HL-60/S4 (cell line): ENCODE measurements around the gene CCDC144A.
"Not testable (repeated sequence)": the region's sequence is repeated elsewhere in the genome, so short reads cannot be mapped to it uniquely, and the experiment has no call there.

ENCODE experiments used
- in situ Hi-C: fragments of 300-500 bp; cut with MboI; formaldehyde crosslinking; loops from 2 replicates; pipeline ENCODE4 v1.14.3; 2022; ENCODE audit warnings: low sequenced_read_pairs

CCDC144A gene

GRCh38 chr17:16750515-16750914 lies 60.5 kb downstream of the CCDC144A start:
- in situ Hi-C loops: not testable (repeated sequence)

DNA sequence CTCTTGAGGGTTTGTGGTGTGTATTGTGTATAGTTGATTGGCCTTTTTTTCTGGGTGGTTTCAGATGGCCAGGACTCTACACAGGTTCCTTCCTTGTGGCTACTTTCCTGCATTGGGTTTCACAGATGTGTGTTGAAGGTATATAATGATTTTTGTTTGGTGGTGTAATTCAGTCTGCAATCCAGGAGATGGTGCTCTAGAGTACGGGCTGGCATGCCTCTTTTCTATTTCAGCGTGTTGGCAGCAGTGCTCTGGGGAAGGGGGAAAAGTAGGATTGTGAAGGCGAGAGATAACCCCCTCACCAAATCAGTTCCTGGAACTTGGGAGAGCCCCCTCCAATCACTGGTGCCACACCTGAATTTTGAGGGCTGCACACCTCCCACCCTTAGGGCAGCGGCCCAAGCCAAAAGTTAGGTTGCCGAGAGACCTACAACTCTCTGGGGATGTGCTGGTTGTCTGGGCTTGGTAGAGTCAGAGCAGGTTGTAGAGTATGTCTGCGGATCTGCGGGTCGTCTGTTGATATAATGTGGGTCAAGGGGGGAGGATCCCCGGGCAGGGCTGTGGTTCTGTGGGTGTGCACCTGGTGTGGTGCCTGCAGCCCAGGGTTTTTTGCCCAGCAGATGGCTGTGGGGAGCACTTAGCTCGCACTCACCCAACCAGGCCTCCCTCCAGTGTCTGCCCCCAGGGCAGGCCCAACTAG lies 61.3 kb downstream of the CCDC144A start:
- in situ Hi-C loops: not testable (repeated sequence)

GRCh38 chr17:16751924-16752287 lies 61.9 kb downstream of the CCDC144A start:
- in situ Hi-C loops: not testable (repeated sequence)

- in situ Hi-C loops: not testable (repeated sequence)
Measured at GRCh38 chr17:16757520-16757919, 67.5 kb downstream of the CCDC144A start.

- in situ Hi-C loops: not testable (repeated sequence)
Measured at GRCh38 chr17:16758177-16758576, 68.1 kb downstream of the CCDC144A start.

DNA sequence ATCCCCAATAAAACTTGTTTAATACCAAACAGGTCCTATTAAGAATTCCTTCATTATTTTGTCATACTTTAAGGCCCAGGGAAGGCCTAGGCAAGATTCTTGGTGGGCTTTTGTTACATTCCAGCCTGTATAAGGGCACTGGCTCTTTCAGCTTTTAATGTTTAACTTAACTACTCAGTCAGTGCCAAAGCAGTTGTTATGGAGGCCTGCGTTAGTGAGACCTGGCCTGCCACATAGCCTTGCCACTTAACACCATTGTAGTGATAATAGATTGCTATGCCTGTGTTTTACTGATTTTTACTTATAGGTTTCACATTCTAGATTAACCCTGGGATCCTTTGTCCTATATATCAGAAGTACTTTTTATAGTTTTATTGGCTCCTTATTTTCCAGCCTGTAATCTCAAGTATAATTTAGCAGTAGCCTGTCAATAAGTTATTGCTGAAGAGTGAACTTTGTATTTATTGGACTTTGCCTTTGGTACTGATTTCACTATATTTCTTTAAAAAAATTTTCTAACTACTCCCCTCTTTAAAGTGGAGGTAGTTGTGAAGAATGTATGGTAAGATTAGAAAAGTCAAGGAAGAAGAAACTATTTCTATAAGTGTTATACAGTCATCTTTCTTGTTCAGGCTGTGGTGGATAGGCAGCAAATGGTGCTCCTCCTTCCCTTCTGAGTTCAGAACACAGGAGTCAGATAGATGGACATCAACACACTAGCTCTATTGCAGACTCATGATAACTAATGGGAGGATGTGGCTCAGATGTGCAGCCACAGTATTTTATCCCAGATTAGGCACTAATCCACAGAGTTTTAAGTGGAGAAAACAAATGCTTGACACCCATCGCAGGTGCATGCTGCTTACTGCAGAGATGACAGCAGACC lies 78.5 kb downstream of the CCDC144A start:
- in situ Hi-C loops: not testable (repeated sequence)

DNA sequence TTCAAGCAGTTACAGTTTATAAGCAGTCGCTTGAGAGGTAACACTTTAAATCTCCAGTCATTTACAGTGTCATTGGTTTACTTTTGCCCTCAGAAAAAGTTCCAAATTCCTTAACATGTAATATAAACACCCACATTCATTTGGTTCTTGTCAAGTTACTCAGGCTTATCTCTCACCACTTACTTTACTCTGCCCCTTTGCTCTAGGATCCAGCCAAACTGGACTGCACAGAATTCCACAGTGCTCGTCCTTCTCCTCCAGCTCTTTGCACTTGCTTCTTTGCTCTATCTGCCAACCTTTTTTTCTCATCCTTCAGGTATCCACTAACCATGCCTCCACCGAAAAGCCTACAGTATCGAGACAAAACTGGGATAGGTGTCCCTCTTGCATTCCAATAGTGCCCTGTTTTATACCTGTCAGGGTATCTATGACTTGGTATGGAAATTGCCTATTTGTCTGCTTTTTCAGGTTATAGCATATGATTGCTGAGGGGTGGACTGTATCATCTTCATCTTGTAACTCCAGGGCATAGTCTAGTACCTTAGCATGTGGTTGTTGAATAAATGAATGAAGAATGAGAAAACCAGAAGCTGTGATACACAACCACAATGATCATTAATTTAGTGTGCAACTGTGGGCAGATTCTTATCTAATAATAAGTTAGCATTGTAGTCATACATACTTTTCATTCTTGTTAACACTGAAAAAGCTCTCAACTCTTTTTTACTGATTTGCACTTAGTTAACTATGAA lies 82.5 kb downstream of the CCDC144A start:
- in situ Hi-C loops: not testable (repeated sequence)

- in situ Hi-C loops: not testable (repeated sequence)
Measured at GRCh38 chr17:16773146-16773522, 83.1 kb downstream of the CCDC144A start.

DNA sequence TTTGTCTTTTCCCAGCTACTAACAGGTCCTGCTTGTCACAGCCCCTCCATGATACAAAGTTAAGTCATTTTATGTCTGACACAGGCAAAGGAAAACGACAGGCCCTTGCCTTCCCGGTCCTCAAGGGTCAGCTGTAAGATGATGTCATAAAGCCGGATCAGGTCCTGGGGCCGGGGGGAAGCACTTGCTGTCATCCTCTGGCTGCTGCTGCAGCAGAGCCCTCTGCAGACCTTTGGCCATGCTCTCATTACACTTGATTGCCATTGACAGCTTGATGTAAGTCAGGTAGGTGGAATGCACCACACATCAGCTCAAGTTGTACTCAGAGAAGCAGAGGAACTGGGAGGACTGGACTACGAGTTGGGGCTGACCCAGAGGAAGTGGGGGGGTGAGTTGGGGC lies 97.8 kb downstream of the CCDC144A start:
- in situ Hi-C loops: not testable (repeated sequence)

DNA sequence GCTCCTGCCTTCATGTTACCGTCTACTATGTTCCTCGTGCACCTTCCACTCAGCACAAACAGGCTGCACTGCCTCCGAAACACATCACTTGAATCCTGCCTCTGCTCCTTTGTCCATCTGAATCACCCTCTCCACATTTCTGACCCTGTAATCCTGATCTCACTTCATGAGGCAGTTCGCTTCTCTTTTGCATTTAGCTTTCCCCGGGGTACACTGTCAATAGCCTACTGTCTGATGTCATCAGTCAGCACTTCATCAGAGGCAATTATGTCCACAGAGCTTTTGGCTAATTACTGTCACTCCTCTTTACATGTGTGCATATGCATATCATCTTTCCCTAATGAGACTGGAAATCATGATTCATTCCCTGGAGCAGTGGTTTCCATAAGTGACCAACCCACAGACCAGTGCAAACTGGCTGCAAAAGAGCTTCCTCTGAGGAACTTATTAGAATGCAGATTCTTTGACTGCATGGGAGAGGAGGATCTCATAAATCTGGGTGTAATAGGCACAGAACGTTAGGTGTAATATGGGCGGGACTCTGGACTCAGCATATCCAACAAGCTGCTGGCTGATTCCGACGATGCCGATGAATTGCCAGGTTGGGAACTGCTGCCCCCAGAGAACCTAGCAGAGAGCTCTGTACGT lies 99.0 kb downstream of the CCDC144A start:
- in situ Hi-C loops: not testable (repeated sequence)

DNA sequence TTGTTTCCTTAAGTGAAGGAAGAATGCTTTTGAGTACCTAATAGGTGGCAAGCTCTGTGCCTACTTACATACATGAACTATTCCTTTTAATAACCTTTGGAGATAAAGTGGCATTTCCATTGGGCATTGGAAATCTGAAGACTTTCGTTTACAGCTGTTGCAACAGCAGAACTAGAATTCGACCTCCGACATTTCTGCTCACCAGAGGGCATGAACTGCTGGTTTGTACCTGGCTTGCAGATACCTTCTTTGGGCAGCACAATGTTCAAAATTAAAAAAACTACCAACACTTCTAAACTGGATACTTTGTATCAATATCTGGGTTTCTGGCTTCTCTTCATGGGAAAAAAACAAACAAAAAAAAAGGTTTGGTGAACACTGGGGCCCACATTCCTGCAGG lies 99.6 kb downstream of the CCDC144A start:
- in situ Hi-C loops: not testable (repeated sequence)

- in situ Hi-C loops: not testable (repeated sequence)
Measured at GRCh38 chr17:16790313-16790871, 100.4 kb downstream of the CCDC144A start.

DNA sequence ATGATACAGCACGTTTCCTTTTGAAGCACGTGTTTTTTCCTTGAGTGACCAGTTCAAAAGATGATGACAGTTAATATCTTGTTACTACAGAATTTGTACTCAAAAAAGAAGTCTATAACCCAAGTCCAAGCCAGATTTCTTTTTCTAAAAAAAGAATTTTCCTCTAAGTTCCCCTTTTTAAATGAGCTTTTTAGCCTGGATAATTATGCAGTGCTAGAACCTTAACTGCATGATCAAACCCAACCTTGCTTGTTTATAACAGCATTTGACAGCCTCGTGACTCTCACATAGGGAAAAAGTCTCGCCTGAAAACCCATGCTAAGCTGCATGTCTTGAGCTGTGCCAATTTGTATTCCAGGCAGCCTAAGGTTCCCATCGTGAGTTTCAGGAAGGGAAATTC lies 104.2 kb downstream of the CCDC144A start:
- in situ Hi-C loops: not testable (repeated sequence)

- in situ Hi-C loops: not testable (repeated sequence)
Measured at GRCh38 chr17:16795894-16796293, 105.9 kb downstream of the CCDC144A start.

- in situ Hi-C loops: not testable (repeated sequence)
Measured at GRCh38 chr17:16804851-16805250, 114.8 kb downstream of the CCDC144A start.

- in situ Hi-C loops: not testable (repeated sequence)
Measured at GRCh38 chr17:16806599-16806998, 116.6 kb downstream of the CCDC144A start.

- in situ Hi-C loops: not testable (repeated sequence)
Measured at GRCh38 chr17:16807620-16808019, 117.6 kb downstream of the CCDC144A start.

DNA sequence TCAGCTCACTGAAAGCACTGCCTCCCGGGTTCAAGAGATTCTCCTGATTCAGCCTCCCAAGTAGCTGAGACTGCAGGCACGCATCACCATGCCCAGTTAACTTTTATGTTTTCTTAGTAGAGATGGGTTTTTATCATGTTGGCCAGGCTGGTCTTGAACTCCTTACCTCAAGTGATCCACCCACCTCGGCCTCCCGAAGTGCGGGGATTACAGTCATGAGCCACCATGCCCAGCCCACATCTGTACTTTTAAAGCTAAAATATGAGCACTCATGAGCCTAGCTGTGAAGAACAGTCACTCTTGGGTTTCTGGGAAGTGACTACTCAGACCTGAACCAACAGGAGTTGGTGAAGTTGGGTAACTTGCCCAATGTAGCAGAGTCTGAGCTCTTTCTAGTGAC lies 120.2 kb downstream of the CCDC144A start:
- in situ Hi-C loops: not testable (repeated sequence)

DNA sequence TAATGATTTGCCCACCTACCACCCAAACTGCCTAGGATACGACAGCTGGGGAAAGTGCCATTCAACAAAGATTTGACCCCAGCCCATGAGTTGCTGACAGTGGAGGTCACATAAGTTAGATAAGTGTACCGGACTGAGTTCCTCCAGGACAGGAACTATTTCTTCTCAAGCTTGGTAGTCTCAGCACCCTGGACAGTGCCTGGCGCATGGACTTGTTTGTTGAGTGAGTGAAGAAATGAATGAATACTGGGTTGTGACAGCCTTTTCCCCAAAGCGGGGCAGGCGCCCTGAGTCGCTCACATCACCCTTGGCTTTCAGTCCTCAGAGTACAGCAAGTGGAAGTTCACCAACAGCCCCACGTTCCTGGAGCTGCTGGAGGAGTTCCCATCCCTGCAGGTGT lies 122.1 kb downstream of the CCDC144A start:
- in situ Hi-C loops: not testable (repeated sequence)

- in situ Hi-C loops: no loop called here
Measured at GRCh38 chr17:16814439-16814838, 124.4 kb downstream of the CCDC144A start.

- in situ Hi-C loops: no loop called here
Measured at GRCh38 chr17:16817201-16817600, 127.2 kb downstream of the CCDC144A start.
